ENCODE results near the gene CACNA1B. TPM values are rescaled to one million over a fixed set of nuclear protein-coding genes. Genes with fewer than 3 reads are reported as not detected.
"Not testable (repeated sequence)": the region's sequence is repeated elsewhere in the genome, so short reads cannot be mapped to it uniquely, and the experiment has no call there.

CACNA1B gene
- total RNA-seq, 1 experiment from 2014 or later, result not detected

DNA sequence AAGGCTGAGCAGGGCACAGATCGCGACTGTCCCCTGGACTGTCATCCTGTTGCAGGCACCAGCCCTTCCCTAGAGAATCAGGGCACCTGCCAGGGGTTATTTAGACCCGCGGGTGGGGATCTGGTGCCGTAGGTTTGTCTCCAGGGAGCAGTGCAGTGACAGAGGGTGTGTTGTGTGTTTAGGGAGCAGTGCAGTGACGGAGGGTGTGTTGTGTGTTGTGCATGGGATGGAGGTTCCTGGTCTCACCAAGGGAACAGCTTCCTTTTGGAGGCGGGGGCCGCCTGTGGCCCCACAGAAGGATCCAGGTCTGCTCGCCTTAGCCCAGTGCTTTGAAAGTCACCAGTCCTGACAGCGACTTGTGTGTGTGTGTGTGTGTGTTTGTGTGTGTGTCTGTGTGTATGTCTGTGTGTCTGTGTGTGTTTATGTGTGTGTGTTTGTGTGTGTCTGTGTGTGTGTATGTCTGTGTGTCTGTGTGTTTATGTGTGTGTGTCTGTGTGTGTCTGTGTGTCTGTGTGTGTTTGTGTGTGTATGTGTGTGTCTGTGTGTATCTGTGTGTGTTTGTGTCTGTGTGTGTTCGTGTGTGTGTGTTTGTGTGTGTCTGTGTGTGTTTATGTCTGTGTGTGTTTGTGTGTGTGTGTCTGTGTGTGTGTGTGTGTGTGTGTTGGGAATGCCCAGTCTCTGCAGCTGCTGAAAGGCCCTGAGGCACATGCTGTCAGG lies 265.1 kb downstream of the CACNA1B start:
- H3K4me3 Mint-ChIP-seq (ENCODE audit: low read depth, unreplicated experiment); DNase-seq; H3K9me3 Mint-ChIP-seq (ENCODE audit: low read depth, unreplicated experiment); H3K27ac Mint-ChIP-seq (ENCODE audit: unreplicated experiment); H3K36me3 Mint-ChIP-seq (ENCODE audit: insufficient read depth, unreplicated experiment); CTCF ChIA-PET; H3K4me1 Mint-ChIP-seq (ENCODE audit: low read depth, unreplicated experiment); BruUV-seq (replicated peaks); intact Hi-C loops (cut with micrococcal nuclease; ENCODE audit: unreplicated experiment): not testable (repeated sequence)
- H3K27me3 Mint-ChIP-seq (ENCODE audit: unreplicated experiment), result peaks cover 29% of the 10 kb centered on the region

- H3K36me3 Mint-ChIP-seq (ENCODE audit: insufficient read depth, unreplicated experiment); H3K4me1 Mint-ChIP-seq (ENCODE audit: low read depth, unreplicated experiment); H3K9me3 Mint-ChIP-seq (ENCODE audit: low read depth, unreplicated experiment); intact Hi-C loops (cut with micrococcal nuclease; ENCODE audit: unreplicated experiment); H3K4me3 Mint-ChIP-seq (ENCODE audit: low read depth, unreplicated experiment); BruUV-seq (replicated peaks); CTCF ChIA-PET; H3K27ac Mint-ChIP-seq (ENCODE audit: unreplicated experiment); DNase-seq: not testable (repeated sequence)
- H3K27me3 Mint-ChIP-seq (ENCODE audit: unreplicated experiment), result peaks cover 29% of the 10 kb centered on the region
Measured at GRCh38 chr9:138143491-138143890, 265.9 kb downstream of the CACNA1B start.

DNA sequence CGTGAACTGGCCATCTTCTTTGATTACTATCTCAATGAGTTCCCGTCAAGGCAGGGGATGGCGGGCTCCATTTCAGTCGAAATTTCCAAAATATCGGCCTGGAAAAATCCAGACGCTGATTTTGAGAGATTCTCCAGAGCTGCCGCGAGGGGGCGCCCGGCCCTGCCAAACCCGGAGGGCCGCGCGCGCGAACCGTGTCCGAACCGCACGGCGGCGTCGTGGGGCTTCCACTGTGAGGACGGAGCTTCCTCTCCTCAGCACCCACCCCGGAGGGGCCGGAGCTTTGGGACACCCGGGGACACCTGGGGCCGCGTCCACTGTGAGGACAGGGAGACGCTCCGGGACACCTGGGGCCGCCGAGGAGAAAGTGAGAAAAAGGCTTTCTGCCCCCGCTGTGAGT lies 270.0 kb downstream of the CACNA1B start:
- intact Hi-C loops (cut with micrococcal nuclease; ENCODE audit: unreplicated experiment); H3K9me3 Mint-ChIP-seq (ENCODE audit: low read depth, unreplicated experiment); H3K4me3 Mint-ChIP-seq (ENCODE audit: low read depth, unreplicated experiment); CTCF ChIA-PET; BruUV-seq (replicated peaks); H3K4me1 Mint-ChIP-seq (ENCODE audit: low read depth, unreplicated experiment); H3K27me3 Mint-ChIP-seq (ENCODE audit: unreplicated experiment); H3K27ac Mint-ChIP-seq (ENCODE audit: unreplicated experiment); H3K36me3 Mint-ChIP-seq (ENCODE audit: insufficient read depth, unreplicated experiment): not testable (repeated sequence)
- peak; percentile 19 for DNase-seq

DNA sequence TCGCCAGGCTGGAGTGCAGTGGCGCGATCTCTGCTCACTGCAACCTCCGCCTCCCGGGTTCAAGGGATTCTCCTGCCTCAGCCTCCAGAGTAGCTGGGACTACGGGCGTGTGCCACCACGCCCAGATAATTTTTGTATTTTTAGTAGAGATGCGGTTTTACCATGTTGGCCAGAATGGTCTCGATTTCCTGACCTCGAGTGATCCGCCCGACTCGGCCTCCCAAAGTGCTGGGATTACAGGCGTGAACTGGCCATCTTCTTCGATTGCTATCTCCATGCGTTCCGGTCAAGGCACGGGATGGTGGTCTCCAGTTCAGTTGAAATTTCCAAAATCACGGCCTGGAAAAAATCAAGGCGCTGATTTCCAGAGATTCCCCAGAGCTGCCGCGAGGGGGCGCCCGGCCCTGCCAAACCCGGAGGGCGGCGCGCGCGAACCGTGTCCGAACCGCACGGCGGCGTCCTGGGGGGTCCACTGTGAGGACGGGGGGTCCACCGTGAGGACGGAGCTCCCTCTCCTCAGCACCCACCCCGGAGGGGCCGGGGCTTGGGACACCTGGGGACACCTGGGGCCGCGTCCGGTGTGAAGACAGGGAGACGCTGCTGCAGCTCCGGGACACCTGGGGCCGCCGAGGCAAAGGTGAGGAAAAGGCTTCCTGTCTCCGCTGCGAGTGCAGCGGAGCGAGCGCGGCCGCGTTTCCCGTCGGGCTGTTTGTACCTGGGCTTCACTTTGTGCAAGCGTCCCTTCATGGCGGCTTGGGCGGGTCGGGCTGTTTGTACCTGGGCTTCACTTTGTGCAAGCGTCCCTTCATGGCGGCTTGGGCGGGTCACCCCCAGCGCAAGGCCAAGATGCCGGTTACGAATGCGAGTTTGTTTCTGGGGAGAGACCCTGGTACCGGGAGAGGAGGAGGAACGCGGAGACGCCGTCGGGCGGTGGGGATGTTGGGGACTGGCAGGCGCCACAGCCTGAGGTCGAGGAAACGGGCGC lies 272.4 kb downstream of the CACNA1B start:
- H3K9me3 Mint-ChIP-seq (ENCODE audit: low read depth, unreplicated experiment); CTCF ChIA-PET; H3K27me3 Mint-ChIP-seq (ENCODE audit: unreplicated experiment); intact Hi-C loops (cut with micrococcal nuclease; ENCODE audit: unreplicated experiment); BruUV-seq (replicated peaks); H3K36me3 Mint-ChIP-seq (ENCODE audit: insufficient read depth, unreplicated experiment); H3K4me1 Mint-ChIP-seq (ENCODE audit: low read depth, unreplicated experiment): not testable (repeated sequence)
- Mint-ChIP-seq H3K4me3 (ENCODE audit: low read depth, unreplicated experiment) (peak overlapping the region; percentile 86), H3K27ac (ENCODE audit: unreplicated experiment) (peak overlapping the region; percentile 54)
- TF ChIP-seq, protein P1, sequence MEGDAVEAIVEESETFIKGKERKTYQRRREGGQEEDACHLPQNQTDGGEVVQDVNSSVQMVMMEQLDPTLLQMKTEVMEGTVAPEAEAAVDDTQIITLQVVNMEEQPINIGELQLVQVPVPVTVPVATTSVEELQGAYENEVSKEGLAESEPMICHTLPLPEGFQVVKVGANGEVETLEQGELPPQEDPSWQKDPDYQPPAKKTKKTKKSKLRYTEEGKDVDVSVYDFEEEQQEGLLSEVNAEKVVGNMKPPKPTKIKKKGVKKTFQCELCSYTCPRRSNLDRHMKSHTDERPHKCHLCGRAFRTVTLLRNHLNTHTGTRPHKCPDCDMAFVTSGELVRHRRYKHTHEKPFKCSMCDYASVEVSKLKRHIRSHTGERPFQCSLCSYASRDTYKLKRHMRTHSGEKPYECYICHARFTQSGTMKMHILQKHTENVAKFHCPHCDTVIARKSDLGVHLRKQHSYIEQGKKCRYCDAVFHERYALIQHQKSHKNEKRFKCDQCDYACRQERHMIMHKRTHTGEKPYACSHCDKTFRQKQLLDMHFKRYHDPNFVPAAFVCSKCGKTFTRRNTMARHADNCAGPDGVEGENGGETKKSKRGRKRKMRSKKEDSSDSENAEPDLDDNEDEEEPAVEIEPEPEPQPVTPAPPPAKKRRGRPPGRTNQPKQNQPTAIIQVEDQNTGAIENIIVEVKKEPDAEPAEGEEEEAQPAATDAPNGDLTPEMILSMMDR (IDR thresholded peaks at IDR 0.05; ENCODE audit: unreplicated experiment), result peak; percentile 20
- DNase-seq, result peak; percentile 31

- BruUV-seq (replicated peaks); DNase-seq; H3K27ac Mint-ChIP-seq (ENCODE audit: unreplicated experiment); H3K4me3 Mint-ChIP-seq (ENCODE audit: low read depth, unreplicated experiment); intact Hi-C loops (cut with micrococcal nuclease; ENCODE audit: unreplicated experiment); H3K9me3 Mint-ChIP-seq (ENCODE audit: low read depth, unreplicated experiment); H3K4me1 Mint-ChIP-seq (ENCODE audit: low read depth, unreplicated experiment); CTCF ChIA-PET; H3K36me3 Mint-ChIP-seq (ENCODE audit: insufficient read depth, unreplicated experiment): not testable (repeated sequence)
- peaks cover 25% of the 10 kb centered on the region for H3K27me3 Mint-ChIP-seq (ENCODE audit: unreplicated experiment)
Measured at GRCh38 chr9:138155788-138156187, 278.2 kb downstream of the CACNA1B start.

- CTCF ChIA-PET; H3K9me3 Mint-ChIP-seq (ENCODE audit: low read depth, unreplicated experiment); BruUV-seq (replicated peaks); H3K4me1 Mint-ChIP-seq (ENCODE audit: low read depth, unreplicated experiment); intact Hi-C loops (cut with micrococcal nuclease; ENCODE audit: unreplicated experiment); H3K36me3 Mint-ChIP-seq (ENCODE audit: insufficient read depth, unreplicated experiment); H3K27me3 Mint-ChIP-seq (ENCODE audit: unreplicated experiment); DNase-seq; H3K4me3 Mint-ChIP-seq (ENCODE audit: low read depth, unreplicated experiment); H3K27ac Mint-ChIP-seq (ENCODE audit: unreplicated experiment): not testable (repeated sequence)
Measured at GRCh38 chr9:138166793-138167192, 289.2 kb downstream of the CACNA1B start.

Small RNA genes within 50 kb of the gene (microRNA-seq; reads per million reads assigned to microRNA genes)
- gene MIR602, result 1.4 reads per million
